Measurements from ENCODE around the gene ROBO3. TPM values are rescaled to one million over a fixed set of nuclear protein-coding genes. Genes with fewer than 3 reads are reported as not detected.

The ROBO3 gene, protein sequence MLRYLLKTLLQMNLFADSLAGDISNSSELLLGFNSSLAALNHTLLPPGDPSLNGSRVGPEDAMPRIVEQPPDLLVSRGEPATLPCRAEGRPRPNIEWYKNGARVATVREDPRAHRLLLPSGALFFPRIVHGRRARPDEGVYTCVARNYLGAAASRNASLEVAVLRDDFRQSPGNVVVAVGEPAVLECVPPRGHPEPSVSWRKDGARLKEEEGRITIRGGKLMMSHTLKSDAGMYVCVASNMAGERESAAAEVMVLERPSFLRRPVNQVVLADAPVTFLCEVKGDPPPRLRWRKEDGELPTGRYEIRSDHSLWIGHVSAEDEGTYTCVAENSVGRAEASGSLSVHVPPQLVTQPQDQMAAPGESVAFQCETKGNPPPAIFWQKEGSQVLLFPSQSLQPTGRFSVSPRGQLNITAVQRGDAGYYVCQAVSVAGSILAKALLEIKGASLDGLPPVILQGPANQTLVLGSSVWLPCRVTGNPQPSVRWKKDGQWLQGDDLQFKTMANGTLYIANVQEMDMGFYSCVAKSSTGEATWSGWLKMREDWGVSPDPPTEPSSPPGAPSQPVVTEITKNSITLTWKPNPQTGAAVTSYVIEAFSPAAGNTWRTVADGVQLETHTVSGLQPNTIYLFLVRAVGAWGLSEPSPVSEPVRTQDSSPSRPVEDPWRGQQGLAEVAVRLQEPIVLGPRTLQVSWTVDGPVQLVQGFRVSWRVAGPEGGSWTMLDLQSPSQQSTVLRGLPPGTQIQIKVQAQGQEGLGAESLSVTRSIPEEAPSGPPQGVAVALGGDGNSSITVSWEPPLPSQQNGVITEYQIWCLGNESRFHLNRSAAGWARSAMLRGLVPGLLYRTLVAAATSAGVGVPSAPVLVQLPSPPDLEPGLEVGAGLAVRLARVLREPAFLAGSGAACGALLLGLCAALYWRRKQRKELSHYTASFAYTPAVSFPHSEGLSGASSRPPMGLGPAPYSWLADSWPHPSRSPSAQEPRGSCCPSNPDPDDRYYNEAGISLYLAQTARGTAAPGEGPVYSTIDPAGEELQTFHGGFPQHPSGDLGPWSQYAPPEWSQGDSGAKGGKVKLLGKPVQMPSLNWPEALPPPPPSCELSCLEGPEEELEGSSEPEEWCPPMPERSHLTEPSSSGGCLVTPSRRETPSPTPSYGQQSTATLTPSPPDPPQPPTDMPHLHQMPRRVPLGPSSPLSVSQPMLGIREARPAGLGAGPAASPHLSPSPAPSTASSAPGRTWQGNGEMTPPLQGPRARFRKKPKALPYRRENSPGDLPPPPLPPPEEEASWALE (N-terminal part only)
- total RNA-seq (2022; extraction: Qiagen RNA extraction; ENCODE audit: low read depth): 1.9 to 2.7 TPM (median 2.1 TPM) in 5 replicates

GRCh38 chr11:124865181-124865901 is at the start of gene ROBO3:
Gene ROBO3, plus strand, starts transcription at chr11:124865432. Its CDS starts 146 bp downstream, at chr11:124865578.

DNA sequence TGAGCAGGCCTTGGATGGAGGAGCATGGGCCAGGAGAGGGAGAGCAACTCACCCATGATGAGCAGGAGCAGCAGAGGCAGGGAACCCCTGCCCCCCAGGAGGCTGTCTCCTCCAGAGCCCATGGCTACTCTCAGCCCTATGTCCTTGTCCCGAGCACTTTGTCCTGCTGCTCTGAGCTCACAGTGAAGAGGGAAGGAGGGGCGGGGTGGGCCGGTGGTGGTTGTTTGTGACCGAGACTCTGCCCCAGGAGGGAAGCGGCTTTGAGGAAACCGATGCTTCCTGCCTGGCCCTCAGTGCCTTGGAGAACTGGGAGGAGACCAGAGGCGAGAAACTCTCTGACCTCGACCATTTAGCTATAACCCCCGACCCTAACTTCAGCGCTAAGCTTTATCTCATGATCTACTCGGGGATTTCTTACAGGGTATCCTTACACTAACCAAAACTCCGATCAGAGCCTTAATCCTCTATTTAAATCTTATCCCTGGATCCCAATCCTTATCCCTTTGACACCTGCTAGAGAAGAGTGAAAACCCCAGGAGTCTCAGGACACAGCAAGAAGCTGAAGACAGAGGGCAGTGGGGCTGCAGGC is 32.5 kb downstream of the ROBO3 start, which contains the start of gene ROBO4:
ROBO4 (minus strand) TSS at position 192 of the 589 bp plus-strand sequence; CDS start at position 122, 70 bp downstream.

GRCh38 chr11:124918950-124919349 is 53.7 kb downstream of the ROBO3 start, which contains the start of gene HEPN1:
Gene HEPN1, plus strand, starts transcription at chr11:124919250.

Other genes starting within 250 kb of the ROBO3 start
- gene TBRG1, start 242.6 kb upstream of the ROBO3 start, total RNA-seq (2022; extraction: Qiagen RNA extraction; ENCODE audit: low read depth): 16.2 to 18.3 TPM (median 17.7 TPM) in 5 replicates
- 12.0 to 16.7 TPM (median 15.0 TPM) in 5 replicates for gene SIAE, start 191.7 kb upstream of the ROBO3 start, total RNA-seq (2022; extraction: Qiagen RNA extraction; ENCODE audit: low read depth)
- 17.7 to 30.1 TPM (median 20.1 TPM) in 5 replicates for gene SPA17, start 191.5 kb upstream of the ROBO3 start, total RNA-seq (2022; extraction: Qiagen RNA extraction; ENCODE audit: low read depth)
- gene NRGN, start 125.5 kb upstream of the ROBO3 start, total RNA-seq (2022; extraction: Qiagen RNA extraction; ENCODE audit: low read depth): 6.1 to 11.4 TPM (median 9.6 TPM) in 5 replicates
- not detected in 5 replicates for gene VSIG2, start 113.2 kb upstream of the ROBO3 start, total RNA-seq (2022; extraction: Qiagen RNA extraction; ENCODE audit: low read depth)
- 12.0 to 17.2 TPM (median 13.7 TPM) in 5 replicates for gene ESAM, start 103.1 kb upstream of the ROBO3 start, total RNA-seq (2022; extraction: Qiagen RNA extraction; ENCODE audit: low read depth)
- 5.4 to 6.5 TPM (median 5.7 TPM) in 5 replicates for gene MSANTD2, start 65.0 kb upstream of the ROBO3 start, total RNA-seq (2022; extraction: Qiagen RNA extraction; ENCODE audit: low read depth)
- gene ROBO4, start 32.4 kb downstream of the ROBO3 start, total RNA-seq (2022; extraction: Qiagen RNA extraction; ENCODE audit: low read depth): not detected in 5 replicates
- gene HEPN1, start 53.8 kb downstream of the ROBO3 start, total RNA-seq (2022; extraction: Qiagen RNA extraction; ENCODE audit: low read depth): not detected in 5 replicates
- not detected in 5 replicates for gene HEPACAM, start 70.6 kb downstream of the ROBO3 start, total RNA-seq (2022; extraction: Qiagen RNA extraction; ENCODE audit: low read depth)
- gene CCDC15, start 88.8 kb downstream of the ROBO3 start, total RNA-seq (2022; extraction: Qiagen RNA extraction; ENCODE audit: low read depth): 0.29 to 0.67 TPM (median 0.52 TPM) in 5 replicates
- 0.05 to 0.16 TPM (median 0.10 TPM) in 4 of 5 replicates, not detected in the other for gene SLC37A2, start 197.9 kb downstream of the ROBO3 start, total RNA-seq (2022; extraction: Qiagen RNA extraction; ENCODE audit: low read depth)
- gene TMEM218, start 246.2 kb downstream of the ROBO3 start, total RNA-seq (2022; extraction: Qiagen RNA extraction; ENCODE audit: low read depth): 21.1 to 24.7 TPM (median 22.4 TPM) in 5 replicates